Ramos (cell line): ENCODE results near the gene DCAF7.

ENCODE experiments used
- in situ Hi-C: fragments of 300-500 bp; cut with MboI; formaldehyde crosslinking; loops from one replicate; pipeline ENCODE4 v1.14.3; 2022; ENCODE audit warnings: low sequenced_read_pairs; ENCODE audit not compliant: unreplicated experiment

DCAF7 gene

GRCh38 chr17:63549946-63550816 lies at the start of gene DCAF7:
DCAF7 (plus strand) TSS chr17:63550477; CDS start chr17:63550678, 201 bp downstream.
- in situ Hi-C loops = no loop called here

- in situ Hi-C loops = no loop called here
Observed at GRCh38 chr17:63500543-63501390, 49.5 kb upstream of the DCAF7 start.

- in situ Hi-C loops = no loop called here
Observed at GRCh38 chr17:63503341-63503705, 47.0 kb upstream of the DCAF7 start.

GRCh38 chr17:63504261-63504660 lies 46.0 kb upstream of the DCAF7 start:
- in situ Hi-C loops = no loop called here

GRCh38 chr17:63505341-63505740 lies 44.9 kb upstream of the DCAF7 start:
- in situ Hi-C loops = no loop called here

GRCh38 chr17:63506627-63507026 lies 43.6 kb upstream of the DCAF7 start:
- in situ Hi-C loops = no loop called here

- in situ Hi-C loops = no loop called here
Observed at GRCh38 chr17:63511331-63511730, 38.9 kb upstream of the DCAF7 start.

- in situ Hi-C loops = no loop called here
Observed at GRCh38 chr17:63512388-63512787, 37.9 kb upstream of the DCAF7 start.

GRCh38 chr17:63512896-63513644 lies 37.2 kb upstream of the DCAF7 start:
- in situ Hi-C loops = no loop called here

- in situ Hi-C loops = no loop called here
Observed at GRCh38 chr17:63514477-63514876, 35.8 kb upstream of the DCAF7 start.

- in situ Hi-C loops = no loop called here
Observed at GRCh38 chr17:63514974-63515373, 35.3 kb upstream of the DCAF7 start.

- in situ Hi-C loops = no loop called here
Observed at GRCh38 chr17:63515426-63515825, 34.9 kb upstream of the DCAF7 start.

- in situ Hi-C loops = no loop called here
Observed at GRCh38 chr17:63516910-63517824, 33.1 kb upstream of the DCAF7 start.

- in situ Hi-C loops = no loop called here
Observed at GRCh38 chr17:63517825-63518534, 32.3 kb upstream of the DCAF7 start.

- in situ Hi-C loops = no loop called here
Observed at GRCh38 chr17:63519116-63519881, 31.0 kb upstream of the DCAF7 start.

- in situ Hi-C loops = no loop called here
Observed at GRCh38 chr17:63519972-63520882, 30.1 kb upstream of the DCAF7 start.

- in situ Hi-C loops = no loop called here
Observed at GRCh38 chr17:63523253-63523855, 26.9 kb upstream of the DCAF7 start, which contains the start of gene KCNH6. KCNH6 (plus strand) TSS chr17:63523358; CDS start chr17:63523414, 56 bp downstream.
